GM18499 (cell line): ENCODE results near the gene FBXO10.
A peak's percentile ranks its signal among the peaks of the same experiment; 100 is the strongest.

Source experiments
- ATAC-seq: cut with Tn5 transposase; IDR thresholded peaks from one replicate; pipeline ENCODE4 v1.9.1; 2021; ENCODE audit warnings: moderate number of reproducible peaks; ENCODE audit not compliant: insufficient read depth, unreplicated experiment

Gene FBXO10, protein sequence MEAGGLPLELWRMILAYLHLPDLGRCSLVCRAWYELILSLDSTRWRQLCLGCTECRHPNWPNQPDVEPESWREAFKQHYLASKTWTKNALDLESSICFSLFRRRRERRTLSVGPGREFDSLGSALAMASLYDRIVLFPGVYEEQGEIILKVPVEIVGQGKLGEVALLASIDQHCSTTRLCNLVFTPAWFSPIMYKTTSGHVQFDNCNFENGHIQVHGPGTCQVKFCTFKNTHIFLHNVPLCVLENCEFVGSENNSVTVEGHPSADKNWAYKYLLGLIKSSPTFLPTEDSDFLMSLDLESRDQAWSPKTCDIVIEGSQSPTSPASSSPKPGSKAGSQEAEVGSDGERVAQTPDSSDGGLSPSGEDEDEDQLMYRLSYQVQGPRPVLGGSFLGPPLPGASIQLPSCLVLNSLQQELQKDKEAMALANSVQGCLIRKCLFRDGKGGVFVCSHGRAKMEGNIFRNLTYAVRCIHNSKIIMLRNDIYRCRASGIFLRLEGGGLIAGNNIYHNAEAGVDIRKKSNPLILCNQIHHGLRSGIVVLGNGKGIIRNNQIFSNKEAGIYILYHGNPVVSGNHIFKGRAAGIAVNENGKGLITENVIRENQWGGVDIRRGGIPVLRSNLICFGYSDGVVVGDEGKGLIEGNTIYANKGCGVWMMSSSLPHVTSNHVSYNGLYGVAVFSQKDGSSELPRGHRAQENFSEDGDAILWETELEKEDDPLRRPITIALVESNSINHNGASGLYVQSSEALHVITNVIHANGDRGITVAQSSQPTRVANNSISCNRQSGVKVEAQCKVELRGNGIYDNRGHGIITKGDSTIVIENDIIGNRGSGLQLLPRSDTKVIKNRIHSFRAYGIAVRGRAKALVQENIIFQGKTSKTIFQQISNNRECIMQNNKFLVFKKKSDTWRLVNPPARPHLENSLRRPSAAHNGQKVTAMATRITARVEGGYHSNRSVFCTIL

GRCh38 chr9:37575921-37576721 is at the start of gene FBXO10:
Gene FBXO10, minus strand, starts transcription at chr9:37576380. Its CDS starts 34,612 bp downstream, at chr9:37541768.
- ATAC-seq, result peak; percentile 38

DNA sequence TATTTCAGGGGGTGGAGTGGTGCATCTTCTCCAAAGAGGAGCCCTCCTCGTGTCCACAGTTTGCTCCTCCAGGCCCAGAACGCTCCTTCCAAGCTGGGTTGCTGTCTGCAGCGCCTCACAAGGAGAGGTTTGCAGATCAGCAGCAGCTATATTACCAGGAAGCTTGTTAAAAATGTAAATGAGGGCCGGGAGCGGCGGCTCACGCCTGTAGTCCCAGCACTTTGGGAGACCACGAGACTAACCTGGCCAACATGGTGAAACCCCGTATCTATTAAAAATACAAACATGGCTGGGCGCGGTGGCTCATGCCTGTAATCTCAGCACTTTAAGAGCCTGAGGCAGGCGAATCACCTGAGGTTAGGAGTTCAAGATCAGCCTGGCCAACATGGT is 49.6 kb upstream of the FBXO10 start:
- no peak for ATAC-seq

DNA sequence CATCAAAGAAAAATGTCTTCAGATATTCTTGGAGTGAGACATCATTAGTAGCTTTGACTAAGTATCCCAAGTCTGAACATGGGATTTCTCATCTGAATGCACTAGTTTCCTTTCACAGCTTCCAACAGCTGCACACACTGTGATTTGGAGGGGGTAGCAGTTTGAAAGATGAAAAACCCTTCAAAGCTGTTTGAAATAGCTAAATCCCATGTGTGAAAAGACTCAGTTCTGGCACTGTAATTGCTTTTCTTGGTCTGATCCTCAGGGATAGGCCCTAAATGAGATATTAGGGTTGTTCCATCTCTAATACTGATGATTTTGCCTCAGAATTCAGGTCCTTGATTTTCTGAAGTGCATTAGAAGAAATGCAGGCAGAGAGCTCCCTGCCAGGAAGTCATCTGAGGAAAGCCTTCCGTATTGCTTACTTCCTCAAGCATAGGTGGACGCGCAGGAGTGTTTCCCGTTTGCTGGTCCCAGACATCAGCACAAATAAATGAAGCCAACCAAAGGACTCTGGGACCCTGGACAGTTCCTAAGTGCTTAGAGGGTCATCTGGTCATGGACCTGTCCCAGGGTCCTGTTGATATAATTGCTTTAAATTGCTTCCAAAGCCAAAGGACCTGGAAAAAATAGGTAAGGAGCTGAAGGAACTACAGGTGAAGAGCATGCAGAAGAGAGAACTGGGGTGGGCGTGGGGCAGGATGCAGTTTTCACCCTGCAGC is 49.0 kb upstream of the FBXO10 start:
- no peak for ATAC-seq

DNA sequence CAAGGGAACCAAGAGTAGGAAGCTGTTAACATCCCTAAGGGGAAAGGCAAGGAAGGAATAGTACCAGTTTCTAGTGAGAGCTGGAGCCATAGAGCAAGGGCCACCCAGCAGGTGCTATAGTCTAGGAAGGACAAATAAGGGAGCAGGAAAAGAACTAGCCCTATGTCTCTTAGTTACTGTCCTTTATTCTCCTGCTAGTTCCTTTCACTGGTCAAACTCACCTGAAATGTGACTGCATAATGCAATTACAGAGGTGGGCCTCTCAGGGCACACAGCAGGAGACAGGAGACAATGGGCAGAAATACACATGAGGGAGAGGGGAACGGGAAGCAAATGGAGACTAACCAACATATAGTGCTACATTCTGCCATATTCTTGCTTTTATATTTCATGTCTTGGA is 47.9 kb upstream of the FBXO10 start:
- no peak for ATAC-seq

GRCh38 chr9:37623267-37623666 is 47.1 kb upstream of the FBXO10 start:
- no peak for ATAC-seq

DNA sequence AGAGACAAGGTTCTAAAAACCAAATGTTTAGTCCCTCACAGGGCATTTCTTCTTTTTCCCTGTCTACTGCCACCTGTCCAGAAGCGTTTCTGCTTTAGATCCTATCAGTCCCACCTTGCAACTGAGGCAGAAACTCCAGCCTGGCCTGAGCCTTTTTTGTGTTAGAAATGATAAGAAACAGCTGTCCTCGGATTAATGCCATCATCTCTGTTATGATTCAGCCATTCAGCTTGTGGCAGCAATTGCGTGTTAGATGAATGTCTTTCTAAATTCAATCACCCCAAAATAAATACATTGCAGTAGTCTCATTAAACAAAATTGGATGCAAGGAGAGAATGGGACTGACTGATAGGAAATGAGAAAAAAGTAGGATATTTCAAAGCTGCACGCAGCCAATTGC is 46.3 kb upstream of the FBXO10 start:
- ATAC-seq, result no peak

DNA sequence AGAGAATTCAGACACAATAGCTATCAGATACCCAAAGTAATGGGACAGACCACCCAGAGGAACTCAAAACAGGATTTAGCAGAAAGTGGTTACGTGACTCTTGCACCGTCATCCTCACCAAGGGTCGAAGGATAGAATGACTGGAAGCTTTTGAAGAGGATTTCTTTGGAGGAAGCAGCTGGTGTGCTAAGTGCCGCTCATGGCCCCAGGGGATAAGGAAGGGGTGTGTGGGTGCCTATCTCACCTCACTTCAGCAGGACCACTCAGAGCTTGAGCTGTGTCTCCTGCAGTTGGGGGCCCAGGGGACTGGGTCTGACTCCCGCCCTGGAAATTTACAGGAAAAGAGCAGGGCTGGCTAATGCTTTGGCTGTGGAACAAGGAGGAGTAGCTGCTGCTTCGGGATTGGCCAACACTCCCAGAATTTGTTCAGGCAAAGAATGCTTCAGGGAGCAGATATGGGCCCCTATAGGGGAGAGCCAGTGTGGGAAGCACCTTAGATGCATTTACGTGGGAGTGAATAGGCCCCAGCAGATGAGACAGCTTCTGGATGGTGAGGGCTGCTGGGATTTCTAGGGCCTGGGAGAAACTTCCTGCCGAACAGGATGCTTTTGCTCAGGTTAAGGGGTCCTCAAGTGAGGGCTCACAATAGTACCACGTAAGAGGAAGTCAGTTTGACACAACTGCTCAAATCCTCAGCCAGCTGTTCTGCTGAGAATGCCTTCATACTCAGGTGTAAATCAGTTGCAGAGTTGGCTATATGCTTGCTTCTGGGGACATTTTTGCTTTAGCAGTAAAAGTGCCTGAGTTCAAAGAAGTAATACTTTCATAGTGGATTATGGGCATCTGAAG is 45.3 kb upstream of the FBXO10 start:
- no peak for ATAC-seq

GRCh38 chr9:37620396-37620795 is 44.2 kb upstream of the FBXO10 start:
- ATAC-seq, result no peak

GRCh38 chr9:37619806-37620205 is 43.6 kb upstream of the FBXO10 start:
- ATAC-seq, result no peak

GRCh38 chr9:37618817-37619216 is 42.6 kb upstream of the FBXO10 start:
- no peak for ATAC-seq

- no peak for ATAC-seq
These were observed 41.7 kb upstream of the FBXO10 start for GRCh38 chr9:37617832-37618231.

DNA sequence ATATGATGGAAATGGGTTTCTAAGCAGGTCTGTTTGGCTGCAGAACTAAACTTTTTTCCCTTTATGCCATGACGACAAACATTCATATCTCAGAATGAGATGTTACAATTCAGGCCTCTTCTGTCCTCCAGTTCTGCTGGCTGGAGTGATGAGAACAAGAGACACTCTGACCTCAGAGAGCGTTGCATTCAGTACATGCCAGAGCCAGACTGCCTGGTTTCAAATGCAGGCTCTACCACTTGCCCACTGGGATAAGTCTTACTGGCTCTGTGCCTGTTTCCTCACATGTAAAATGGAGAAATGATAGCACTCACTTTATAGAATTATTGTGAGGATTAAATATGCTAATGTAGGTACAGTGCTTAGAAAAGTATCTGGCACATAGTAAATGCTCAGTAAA is 41.0 kb upstream of the FBXO10 start:
- ATAC-seq, result no peak

DNA sequence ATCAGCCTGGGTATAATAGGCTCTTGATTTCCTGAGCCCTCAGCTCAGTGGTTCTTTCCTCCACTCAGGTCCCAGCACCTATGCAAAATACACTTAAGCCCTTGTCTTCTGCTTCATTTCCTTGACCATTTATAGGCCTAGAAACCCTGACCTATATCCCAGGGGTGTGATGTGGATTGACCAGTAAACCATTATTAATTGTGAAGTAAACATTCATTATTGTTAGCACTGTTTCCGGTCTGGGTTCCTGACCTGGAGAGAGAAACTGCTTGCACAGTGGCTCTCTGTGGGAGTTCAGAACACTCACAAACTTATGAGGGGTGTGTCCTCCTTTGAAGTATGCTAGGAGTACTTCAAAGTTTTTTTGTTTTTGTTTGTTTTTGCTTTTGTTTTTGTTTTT is 35.8 kb upstream of the FBXO10 start:
- ATAC-seq, result no peak

DNA sequence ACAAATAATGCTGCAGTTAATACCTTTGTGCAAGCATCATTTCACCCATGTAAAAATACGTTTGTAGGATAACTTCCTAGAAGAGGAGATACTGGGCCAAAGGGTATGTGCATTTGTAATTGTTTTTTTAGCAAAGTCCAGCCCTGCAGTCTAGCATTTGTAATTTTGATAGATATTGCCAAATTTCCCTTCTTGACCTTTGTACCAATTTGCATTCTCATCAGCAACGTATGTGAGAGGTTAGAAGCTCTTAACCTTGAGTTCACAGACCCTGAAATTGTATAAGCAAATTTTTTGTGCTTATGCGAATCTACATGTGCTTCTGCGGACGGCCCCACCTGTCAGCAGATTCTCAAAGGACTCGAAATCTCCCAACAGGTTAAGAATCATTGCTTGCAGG is 34.8 kb upstream of the FBXO10 start:
- no peak for ATAC-seq

GRCh38 chr9:37609735-37610397 is 33.7 kb upstream of the FBXO10 start:
- no peak for ATAC-seq

- ATAC-seq, result no peak
These were observed 32.1 kb upstream of the FBXO10 start for GRCh38 chr9:37608250-37608649.

DNA sequence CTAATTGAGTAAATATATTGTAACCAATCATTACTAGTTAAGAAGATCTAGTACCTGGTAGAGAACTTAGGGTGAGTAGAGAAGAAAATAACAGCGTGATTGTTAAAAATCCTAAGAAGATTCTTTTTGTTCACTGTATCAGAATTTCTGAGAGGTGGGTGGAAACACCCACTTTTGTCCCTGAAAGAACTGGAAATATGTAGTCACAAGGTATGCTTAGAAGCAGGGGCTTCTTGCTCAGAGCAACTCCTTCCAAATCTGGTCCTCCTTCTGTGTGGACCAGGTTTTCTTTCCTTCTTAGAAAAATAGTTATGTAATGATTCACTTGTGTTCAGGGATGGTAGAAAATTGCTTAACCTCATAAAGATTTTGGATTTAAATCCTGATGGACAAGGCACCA is 28.1 kb upstream of the FBXO10 start:
- ATAC-seq, result no peak

DNA sequence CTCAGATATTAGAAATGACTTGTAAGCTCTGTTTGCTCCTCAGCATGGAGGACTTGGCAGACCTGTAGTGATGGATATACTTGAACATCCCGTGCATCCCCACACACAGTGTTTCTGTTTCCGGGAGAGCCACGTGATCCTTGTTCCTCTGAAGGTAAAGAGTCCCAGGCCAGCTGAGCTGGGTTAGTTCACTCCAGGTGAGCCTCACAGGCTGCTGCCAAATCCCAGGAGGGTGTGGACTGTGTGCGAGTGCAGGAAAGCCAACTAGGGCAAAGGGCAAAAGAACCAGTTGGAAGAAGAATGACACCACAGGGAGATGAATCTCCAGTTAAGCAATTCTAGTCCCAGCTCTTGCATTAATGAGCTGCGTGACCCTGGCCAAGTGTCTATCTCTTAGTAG is 26.6 kb upstream of the FBXO10 start:
- no peak for ATAC-seq
